ENCODE data around the gene GPR137C. TPM values are rescaled to one million over a fixed set of nuclear protein-coding genes. Genes with fewer than 3 reads are reported as not detected.
A peak's percentile ranks its signal among the peaks of the same experiment; 100 is the strongest.

GPR137C gene
- total RNA-seq, 5 donors from 2014 or later (not counting 1 experiment from before 2014, with no cell fraction given): 0.13 to 0.33 (median 0.15) TPM; not detected in 2

- Mint-ChIP-seq H3K9me3 (no peaks in the 10 kb centered on the region), H3K4me1 (peaks cover 2 to 5% (median 4%) of the 10 kb centered on the region in 3 donors), H3K27ac (no peak overlapping the region), H3K4me3 (no peak overlapping the region), H3K27me3 (no peaks in the 10 kb centered on the region), H3K36me3 (peaks cover 37% of the 10 kb centered on the region)
- DNase-seq (no peak), ATAC-seq (replicated peaks in 1 of 4) (no peak)
- no peaks in the 10 kb centered on the region for H3K9me3 ChIP-seq
- CTCF ChIA-PET: no interaction called here
- H3K27ac ChIP-seq (ENCODE audit: low read length): no peak overlapping the region
- no peaks in the 10 kb centered on the region for H3K4me1 ChIP-seq (ENCODE audit: control insufficient read depth in 1 of 2, extremely low read depth in 1 of 2, insufficient read depth in 2 of 2, low read length in 2 of 2)
- peaks cover 0 to 31% of the 10 kb centered on the region in 2 donors for H3K36me3 ChIP-seq (ENCODE audit: control insufficient read depth in 2 of 2, extremely low read depth in 1 of 2, insufficient read depth in 1 of 2, low read length in 1 of 2)
- no CpG with 5 or more reads among the region's 1 CpG for WGBS (ENCODE audit: insufficient coverage)
- H3K27me3 ChIP-seq (replicated peaks in 1 of 2; ENCODE audit: control insufficient read depth in 2 of 2, extremely low read depth in 1 of 2, insufficient read depth in 2 of 2, low read length in 1 of 2): no peaks in the 10 kb centered on the region
- POLR2A ChIA-PET: interaction anchor here in 1 of 2 donors (0.5 kb wide), 1 partner anchor 13 kb away, joined by 3 read pairs; no protein-coding TSS in a partner anchor
- H3K4me3 ChIP-seq (ENCODE audit: control insufficient read depth in 1 of 2, extremely low read depth in 1 of 2, low read length in 1 of 2): no peak overlapping the region
Measured at GRCh38 chr14:52660832-52661231, 108.2 kb downstream of the GPR137C start.

- Mint-ChIP-seq H3K36me3 (peaks cover 38% of the 10 kb centered on the region), H3K4me1 (peaks cover 2 to 5% (median 4%) of the 10 kb centered on the region in 3 donors), H3K9me3 (no peaks in the 10 kb centered on the region), H3K27me3 (no peaks in the 10 kb centered on the region), H3K27ac (no peak overlapping the region), H3K4me3 (no peak overlapping the region)
- H3K27ac ChIP-seq (ENCODE audit: low read length): no peak overlapping the region
- ATAC-seq (replicated peaks in 1 of 4) (no peak), DNase-seq (no peak)
- H3K36me3 ChIP-seq (ENCODE audit: control insufficient read depth in 2 of 2, extremely low read depth in 1 of 2, insufficient read depth in 1 of 2, low read length in 1 of 2): peaks cover 0 to 31% of the 10 kb centered on the region in 2 donors
- POLR2A ChIA-PET: no interaction called here
- CTCF ChIA-PET: interaction anchor here in 1 of 2 donors (0.6 kb wide), 1 partner anchor 116 kb away, joined by 3 read pairs; no protein-coding TSS in a partner anchor
- H3K27me3 ChIP-seq (replicated peaks in 1 of 2; ENCODE audit: control insufficient read depth in 2 of 2, extremely low read depth in 1 of 2, insufficient read depth in 2 of 2, low read length in 1 of 2): no peaks in the 10 kb centered on the region
- H3K4me3 ChIP-seq (ENCODE audit: control insufficient read depth in 1 of 2, extremely low read depth in 1 of 2, low read length in 1 of 2): no peak overlapping the region
- H3K9me3 ChIP-seq: no peaks in the 10 kb centered on the region
- H3K4me1 ChIP-seq (ENCODE audit: control insufficient read depth in 1 of 2, extremely low read depth in 1 of 2, insufficient read depth in 2 of 2, low read length in 2 of 2): no peaks in the 10 kb centered on the region
- WGBS (ENCODE audit: insufficient coverage): no CpG with 5 or more reads among the region's 2 CpGs
Measured at GRCh38 chr14:52661314-52661713, 108.7 kb downstream of the GPR137C start.

- Histone ChIP-seq H3K36me3 (ENCODE audit: control insufficient read depth in 2 of 2, extremely low read depth in 1 of 2, insufficient read depth in 1 of 2, low read length in 1 of 2) (peaks cover 0 to 25% of the 10 kb centered on the region in 2 donors), H3K27ac (ENCODE audit: low read length) (no peak overlapping the region), H3K4me1 (ENCODE audit: control insufficient read depth in 1 of 2, extremely low read depth in 1 of 2, insufficient read depth in 2 of 2, low read length in 2 of 2) (no peaks in the 10 kb centered on the region), H3K4me3 (ENCODE audit: control insufficient read depth in 1 of 2, extremely low read depth in 1 of 2, low read length in 1 of 2) (no peak overlapping the region), H3K9me3 (no peaks in the 10 kb centered on the region), H3K27me3 (replicated peaks in 1 of 2; ENCODE audit: control insufficient read depth in 2 of 2, extremely low read depth in 1 of 2, insufficient read depth in 2 of 2, low read length in 1 of 2) (no peaks in the 10 kb centered on the region)
- Mint-ChIP-seq H3K4me3 (no peak overlapping the region), H3K9me3 (no peaks in the 10 kb centered on the region), H3K27ac (no peak overlapping the region), H3K36me3 (peaks cover 35% of the 10 kb centered on the region), H3K27me3 (no peaks in the 10 kb centered on the region), H3K4me1 (peaks cover 2 to 5% (median 4%) of the 10 kb centered on the region in 3 donors)
- no peak for DNase-seq
- POLR2A ChIA-PET: no interaction called here
- no CpG with 5 or more reads among the region's 2 CpGs for WGBS (ENCODE audit: insufficient coverage)
- CTCF ChIA-PET: no interaction called here
- ATAC-seq (replicated peaks in 1 of 4): no peak
Measured at GRCh38 chr14:52663850-52664249, 111.2 kb downstream of the GPR137C start.

GRCh38 chr14:52678591-52678990 lies 126.0 kb downstream of the GPR137C start:
- Mint-ChIP-seq H3K4me1 (peaks cover 0 to 11% (median 7%) of the 10 kb centered on the region in 3 donors), H3K27me3 (no peaks in the 10 kb centered on the region), H3K27ac (no peak overlapping the region), H3K36me3 (peaks cover 30% of the 10 kb centered on the region), H3K9me3 (no peaks in the 10 kb centered on the region), H3K4me3 (no peak overlapping the region)
- POLR2A ChIA-PET: no interaction called here
- H3K9me3 ChIP-seq: no peaks in the 10 kb centered on the region
- H3K27ac ChIP-seq (ENCODE audit: low read length): no peak overlapping the region
- ATAC-seq (replicated peaks in 1 of 4) (peak in 3 of 4 experiments; percentile 37 to 56 (median 49)), DNase-seq (peak in 1 of 35 experiments; percentile 48)
- H3K36me3 ChIP-seq (ENCODE audit: control insufficient read depth in 2 of 2, extremely low read depth in 1 of 2, insufficient read depth in 1 of 2, low read length in 1 of 2): peaks cover 6 to 44% of the 10 kb centered on the region in 2 donors
- no peaks in the 10 kb centered on the region for H3K27me3 ChIP-seq (replicated peaks in 1 of 2; ENCODE audit: control insufficient read depth in 2 of 2, extremely low read depth in 1 of 2, insufficient read depth in 2 of 2, low read length in 1 of 2)
- WGBS (ENCODE audit: insufficient coverage): no CpG with 5 or more reads among the region's 2 CpGs
- H3K4me1 ChIP-seq (ENCODE audit: control insufficient read depth in 1 of 2, extremely low read depth in 1 of 2, insufficient read depth in 2 of 2, low read length in 2 of 2): no peaks in the 10 kb centered on the region
- CTCF ChIA-PET: interaction anchor here (0.7 to 0.9 kb wide), 2 partner anchors 58 to 283 kb away, joined by 3 read pairs; no protein-coding TSS in a partner anchor
- H3K4me3 ChIP-seq (ENCODE audit: control insufficient read depth in 1 of 2, extremely low read depth in 1 of 2, low read length in 1 of 2): no peak overlapping the region

- DNase-seq: no peak
- H3K27ac Mint-ChIP-seq: peak overlapping the region; percentile 4 to 51
- ChIA-PET POLR2A (interaction anchor here (0.6 to 0.7 kb wide), 2 partner anchors 26 to 40 kb away, joined by 3 to 6 read pairs; no protein-coding TSS in a partner anchor), CTCF (interaction anchor here in 1 of 2 donors (0.7 to 0.8 kb wide), 2 partner anchors 25 to 52 kb away, joined by 3 read pairs; no protein-coding TSS in a partner anchor)
- Histone ChIP-seq H3K27ac (ENCODE audit: low read length) (no peak overlapping the region), H3K36me3 (ENCODE audit: control insufficient read depth in 2 of 2, extremely low read depth in 1 of 2, insufficient read depth in 1 of 2, low read length in 1 of 2) (peaks cover 0 to 14% of the 10 kb centered on the region in 2 donors), H3K4me1 (ENCODE audit: control insufficient read depth in 1 of 2, extremely low read depth in 1 of 2, insufficient read depth in 2 of 2, low read length in 2 of 2) (peaks cover 0 to 13% of the 10 kb centered on the region in 2 experiments), H3K27me3 (replicated peaks in 1 of 2; ENCODE audit: control insufficient read depth in 2 of 2, extremely low read depth in 1 of 2, insufficient read depth in 2 of 2, low read length in 1 of 2) (no peaks in the 10 kb centered on the region), H3K9me3 (no peaks in the 10 kb centered on the region), H3K4me3 (ENCODE audit: control insufficient read depth in 1 of 2, extremely low read depth in 1 of 2, low read length in 1 of 2) (no peak overlapping the region)
- H3K4me3 Mint-ChIP-seq: no peak overlapping the region
- no peaks in the 10 kb centered on the region for H3K27me3 Mint-ChIP-seq
- H3K4me1 Mint-ChIP-seq: peaks cover 44 to 59% (median 55%) of the 10 kb centered on the region in 3 donors
- no CpG with 5 or more reads among the region's 2 CpGs for WGBS (ENCODE audit: insufficient coverage)
- no peak for ATAC-seq (replicated peaks in 1 of 4)
- no peaks in the 10 kb centered on the region for H3K9me3 Mint-ChIP-seq
- H3K36me3 Mint-ChIP-seq: peaks cover 4% of the 10 kb centered on the region
Measured at GRCh38 chr14:52683985-52684520, 131.4 kb downstream of the GPR137C start.

GRCh38 chr14:52686176-52686575 lies 133.5 kb downstream of the GPR137C start:
- no CpG with 5 or more reads among the region's 1 CpG for WGBS (ENCODE audit: insufficient coverage)
- Mint-ChIP-seq H3K4me1 (peaks cover 59 to 75% (median 74%) of the 10 kb centered on the region in 3 donors), H3K9me3 (no peaks in the 10 kb centered on the region), H3K27me3 (no peaks in the 10 kb centered on the region), H3K4me3 (peak overlapping the region in 1 of 3 donors; percentile 33), H3K27ac (peak overlapping the region in 1 of 2 donors; percentile 3), H3K36me3 (peaks cover 5% of the 10 kb centered on the region)
- CTCF ChIA-PET: no interaction called here
- Histone ChIP-seq H3K36me3 (ENCODE audit: control insufficient read depth in 2 of 2, extremely low read depth in 1 of 2, insufficient read depth in 1 of 2, low read length in 1 of 2) (peaks cover 0 to 8% of the 10 kb centered on the region in 2 donors), H3K27ac (ENCODE audit: low read length) (no peak overlapping the region), H3K9me3 (no peaks in the 10 kb centered on the region), H3K4me1 (ENCODE audit: control insufficient read depth in 1 of 2, extremely low read depth in 1 of 2, insufficient read depth in 2 of 2, low read length in 2 of 2) (peaks cover 0 to 16% of the 10 kb centered on the region in 2 experiments), H3K4me3 (ENCODE audit: control insufficient read depth in 1 of 2, extremely low read depth in 1 of 2, low read length in 1 of 2) (no peak overlapping the region), H3K27me3 (replicated peaks in 1 of 2; ENCODE audit: control insufficient read depth in 2 of 2, extremely low read depth in 1 of 2, insufficient read depth in 2 of 2, low read length in 1 of 2) (no peaks in the 10 kb centered on the region)
- ATAC-seq (replicated peaks in 1 of 4) (no peak), DNase-seq (no peak)
- POLR2A ChIA-PET: interaction anchor here (0.8 kb wide), 2 partner anchors 15 to 134 kb away, joined by 3 to 4 read pairs; partner anchors contain the start of genes GPR137C (in 1 of the 2) and TXNDC16 (in 1 of the 2)
